Right forelimb (tissue), 1 donor: ENCODE measurements around the gene DLK1.

Experiments
- DNase-seq: peaks from one replicate; pipeline ENCODE4 v3.0.0-alpha.2; 2018

Gene DLK1

GRCh38 chr14:100726550-100727085 is at the start of gene DLK1:
Gene DLK1 (plus strand): TSS chr14:100726892. CDS start chr14:100727069, 177 bp downstream.
- DNase-seq: peak; percentile 71

- no peak for DNase-seq
These were observed 49.5 kb upstream of the DLK1 start for GRCh38 chr14:100677152-100677551.

- peak; percentile 91 for DNase-seq
These were observed 48.9 kb upstream of the DLK1 start for GRCh38 chr14:100677554-100678468.

DNA sequence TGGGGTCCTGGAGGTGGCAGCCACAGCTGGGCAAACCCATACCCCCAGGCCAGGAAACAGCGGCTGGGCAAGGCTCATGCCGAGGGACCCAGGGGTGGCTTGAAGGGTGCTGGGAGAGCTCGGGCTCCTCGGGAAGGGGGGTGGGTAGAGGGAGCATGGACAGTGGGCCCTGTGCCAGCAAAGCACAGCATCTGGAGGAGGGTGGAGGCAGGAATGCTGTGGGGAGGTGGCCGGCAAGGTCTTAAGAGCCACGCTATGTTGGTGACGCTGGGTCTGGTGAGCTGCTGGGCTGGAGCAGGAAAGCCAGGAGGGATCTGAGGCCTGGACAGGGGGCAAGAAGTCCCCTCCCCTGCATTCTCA is 48.2 kb upstream of the DLK1 start:
- peak; percentile 89 for DNase-seq

DNA sequence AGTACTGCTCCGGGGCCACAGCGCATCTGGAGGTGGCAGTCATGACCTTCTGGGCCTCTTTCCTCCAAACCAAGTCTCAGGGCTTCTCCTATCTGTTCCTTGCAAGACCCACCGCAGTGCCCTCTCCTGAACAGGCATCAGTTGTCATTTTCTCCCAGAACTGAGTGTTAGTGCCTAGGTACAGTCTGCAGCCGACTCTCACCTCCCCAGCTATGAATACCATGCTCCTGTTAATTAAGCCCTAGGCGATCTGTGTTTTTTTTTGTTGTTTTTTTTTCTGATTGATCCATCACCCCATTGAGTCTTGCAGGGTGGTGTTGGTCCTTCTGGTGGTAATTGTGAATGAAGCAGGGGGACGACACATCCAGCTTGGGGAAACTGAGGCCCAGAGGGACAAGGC is 47.5 kb upstream of the DLK1 start:
- no peak for DNase-seq

DNA sequence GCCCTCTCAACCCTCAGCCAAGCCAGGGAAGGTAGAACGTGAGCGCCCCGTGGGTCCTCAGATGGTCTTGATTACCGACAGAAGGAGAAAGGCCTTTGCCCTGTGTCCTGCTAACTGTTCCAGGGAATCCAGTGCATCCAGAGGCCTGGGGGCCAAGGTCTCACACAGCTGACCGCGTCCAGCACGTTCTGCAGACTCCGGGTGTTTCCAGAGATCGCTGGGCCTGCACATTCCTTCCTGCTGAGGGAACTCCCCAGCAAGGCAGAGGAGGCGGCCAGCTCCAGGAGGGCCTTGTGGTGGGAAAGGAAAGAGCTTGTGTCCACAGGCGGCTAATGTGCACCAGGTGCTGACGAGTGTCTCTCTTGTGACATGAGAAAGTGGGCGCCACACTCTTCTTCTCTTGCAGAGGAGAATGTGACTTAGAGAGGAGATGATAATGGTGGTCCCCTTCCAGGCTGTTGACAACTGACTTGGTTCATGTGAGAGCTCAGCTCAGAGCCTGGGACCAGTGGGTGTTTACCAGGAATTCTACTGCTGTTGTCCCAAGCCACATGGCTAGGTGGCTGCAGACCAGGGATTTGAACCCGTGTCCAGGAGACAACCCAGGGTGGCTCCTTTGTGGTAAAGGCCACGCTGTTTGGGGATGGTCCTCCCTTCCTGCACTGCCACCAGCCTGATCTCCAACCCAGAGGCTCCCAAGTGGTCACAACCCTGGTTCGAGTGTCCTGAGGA is 46.8 kb upstream of the DLK1 start:
- peak; percentile 86 for DNase-seq

DNA sequence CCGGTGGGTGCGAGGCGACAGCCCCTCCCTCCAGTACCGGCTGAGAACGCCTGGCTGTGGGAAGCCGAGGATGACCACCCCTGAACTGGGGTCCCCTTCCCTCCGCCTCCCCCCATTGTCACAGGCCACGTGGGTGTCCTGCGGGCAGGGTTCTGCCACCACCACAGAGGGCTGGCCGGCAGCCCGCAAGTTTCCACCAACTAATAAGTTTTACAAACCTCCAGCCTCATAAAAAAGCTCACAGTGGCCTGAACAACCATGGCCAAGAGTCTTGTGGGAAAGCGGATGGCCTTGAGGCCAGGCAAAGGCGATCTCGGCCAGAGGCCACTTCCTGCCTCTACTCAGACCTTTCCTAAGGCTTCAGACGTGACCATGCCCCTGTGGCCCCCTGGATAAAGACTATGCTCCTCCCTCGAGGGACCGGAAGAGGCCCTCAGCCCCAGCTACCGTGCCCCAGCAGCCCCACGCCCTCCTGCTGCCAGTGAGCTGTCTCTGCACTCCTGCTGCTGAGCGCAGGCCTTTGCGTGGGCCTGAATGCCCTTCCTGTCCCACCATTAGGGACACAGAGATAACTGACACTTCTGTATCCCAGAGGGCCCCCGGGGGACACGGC is 46.1 kb upstream of the DLK1 start:
- peak; percentile 71 for DNase-seq

- no peak for DNase-seq
These were observed 45.6 kb upstream of the DLK1 start for GRCh38 chr14:100681111-100681510.

DNA sequence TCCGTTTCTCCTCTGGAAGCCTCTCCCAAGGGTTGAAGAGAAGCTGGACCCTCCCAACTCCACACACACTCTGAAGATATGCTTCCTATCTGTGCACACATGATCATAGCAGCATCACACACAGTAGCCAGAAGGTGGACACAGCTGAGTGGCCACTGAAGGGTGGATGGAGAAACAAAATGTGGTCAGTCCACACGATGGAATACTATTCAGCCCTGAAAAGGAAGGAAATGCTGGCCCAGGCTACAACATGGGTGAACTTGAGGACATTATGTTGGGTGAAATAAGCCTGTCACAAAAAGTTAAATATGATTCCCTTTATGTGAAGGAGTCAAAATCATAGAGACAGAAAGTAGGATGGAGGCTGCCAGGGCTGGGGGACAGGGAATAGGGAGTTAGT is 43.9 kb upstream of the DLK1 start:
- no peak for DNase-seq

GRCh38 chr14:100683578-100683977 is 43.1 kb upstream of the DLK1 start:
- DNase-seq: no peak

DNA sequence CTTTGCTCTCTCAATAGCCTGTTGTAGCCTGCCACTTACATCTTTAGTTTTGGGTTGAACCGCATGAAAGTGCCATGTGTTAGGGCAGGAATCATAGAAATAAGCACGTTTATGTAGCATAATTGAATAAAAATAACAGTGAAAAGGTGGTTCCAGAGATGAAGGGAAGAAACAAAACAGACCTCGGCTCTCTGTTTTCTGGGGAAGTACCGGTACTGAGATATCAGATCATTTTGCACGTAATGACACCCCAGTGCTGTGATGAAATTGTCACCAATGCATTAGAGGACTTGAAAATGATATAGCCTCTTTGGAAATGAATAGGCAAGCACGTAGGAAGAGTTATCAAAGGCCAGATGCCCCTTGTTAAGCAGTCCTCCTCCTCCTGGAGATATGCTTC is 42.5 kb upstream of the DLK1 start:
- no peak for DNase-seq

GRCh38 chr14:100684961-100685360 is 41.7 kb upstream of the DLK1 start:
- DNase-seq: no peak

DNA sequence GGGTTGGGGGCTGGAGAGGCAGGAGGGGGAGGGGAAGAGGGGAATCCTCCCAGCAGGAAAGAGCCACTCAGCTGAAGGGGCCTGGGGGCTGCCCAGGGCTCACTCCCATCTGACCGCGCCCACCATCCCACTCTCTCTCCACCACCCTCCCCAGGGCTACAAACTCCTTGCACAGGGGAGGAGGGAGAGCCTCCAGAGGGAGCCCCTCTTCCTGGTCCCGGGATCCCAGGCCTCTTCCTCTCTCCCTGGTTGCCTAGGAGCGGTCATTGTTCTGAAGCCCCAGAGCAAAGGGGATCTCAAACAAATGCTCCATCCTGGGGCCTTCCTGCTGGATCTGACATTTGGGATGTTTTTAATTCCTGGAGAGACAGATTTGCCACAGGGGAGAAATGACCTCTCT is 39.8 kb upstream of the DLK1 start:
- DNase-seq: no peak

DNA sequence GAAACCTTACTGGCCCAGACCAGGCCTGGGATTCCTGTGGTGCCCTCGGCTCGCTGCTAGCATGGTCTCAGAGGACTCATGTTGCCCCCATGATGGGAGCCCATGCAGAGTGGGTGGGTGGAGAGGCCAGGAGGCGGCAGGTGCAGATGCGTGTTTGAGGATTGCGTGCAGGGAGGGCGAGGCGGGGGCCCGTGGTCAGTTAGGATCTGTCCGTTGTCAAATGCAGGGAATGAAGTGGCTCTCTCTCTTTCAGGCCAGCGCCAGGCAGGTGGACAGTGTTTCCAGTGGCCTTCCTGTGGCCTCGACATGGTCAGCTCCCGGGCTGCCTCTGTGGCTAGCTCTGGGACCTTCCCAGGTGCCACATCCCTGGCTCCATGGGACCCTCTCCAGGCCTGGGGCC is 39.3 kb upstream of the DLK1 start:
- no peak for DNase-seq

- no peak for DNase-seq
These were observed 38.6 kb upstream of the DLK1 start for GRCh38 chr14:100688051-100688450.

- DNase-seq: no peak
These were observed 37.9 kb upstream of the DLK1 start for GRCh38 chr14:100688598-100689461.

DNA sequence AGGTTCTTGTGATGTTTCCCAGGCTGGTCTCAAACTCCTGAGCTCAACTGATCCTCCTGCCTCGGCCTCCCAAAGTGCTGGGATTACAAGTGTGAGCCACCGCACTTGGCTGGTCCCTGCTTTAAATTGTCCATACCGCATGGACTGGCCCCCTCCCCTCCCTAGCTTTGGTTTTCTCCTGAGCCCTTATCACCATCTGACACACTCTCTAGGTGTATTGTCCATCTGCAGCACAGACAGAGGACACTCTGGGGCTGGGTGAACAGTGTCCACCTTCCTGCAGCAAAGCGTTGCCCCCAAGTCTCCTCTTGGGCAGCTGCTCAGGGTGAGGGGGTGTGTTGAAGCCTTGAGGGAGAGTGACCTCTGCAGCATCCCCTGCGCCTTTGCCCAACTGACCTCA is 36.0 kb upstream of the DLK1 start:
- no peak for DNase-seq

- DNase-seq: no peak
These were observed 35.2 kb upstream of the DLK1 start for GRCh38 chr14:100691395-100692056.

- no peak for DNase-seq
These were observed 34.4 kb upstream of the DLK1 start for GRCh38 chr14:100692256-100692655.

GRCh38 chr14:100692859-100693558 is 33.7 kb upstream of the DLK1 start:
- no peak for DNase-seq

GRCh38 chr14:100693877-100694578 is 32.7 kb upstream of the DLK1 start:
- no peak for DNase-seq
